ENCODE measurements around the gene TNNC1.

The TNNC1 gene

GRCh38 chr3:52468336-52468735 is 14.5 kb upstream of the TNNC1 start:
- no peak for TF ChIP-seq ZFX (IDR thresholded peaks at IDR 0.05; ENCODE audit: borderline replicate concordance)
- no peak for TF ChIP-seq CTCF (IDR thresholded peaks at IDR 0.05)
- H3K27ac ChIP-seq, result no peak overlapping the region

GRCh38 chr3:52463416-52463815 is 9.6 kb upstream of the TNNC1 start:
- no peak for TF ChIP-seq CTCF (IDR thresholded peaks at IDR 0.05)
- TF ChIP-seq ZFX (IDR thresholded peaks at IDR 0.05; ENCODE audit: borderline replicate concordance), result no peak
- no peak overlapping the region for H3K27ac ChIP-seq

- H3K27ac ChIP-seq, result no peak overlapping the region
- TF ChIP-seq ZFX (IDR thresholded peaks at IDR 0.05; ENCODE audit: borderline replicate concordance) (no peak), CTCF (IDR thresholded peaks at IDR 0.05) (no peak)
These were observed 8.0 kb upstream of the TNNC1 start for GRCh38 chr3:52461874-52462273.

GRCh38 chr3:52458770-52459545 is 5.1 kb upstream of the TNNC1 start:
- TF ChIP-seq CTCF (IDR thresholded peaks at IDR 0.05) (no peak), ZFX (IDR thresholded peaks at IDR 0.05; ENCODE audit: borderline replicate concordance) (no peak)
- H3K27ac ChIP-seq, result no peak overlapping the region

- TF ChIP-seq ZFX (IDR thresholded peaks at IDR 0.05; ENCODE audit: borderline replicate concordance) (no peak), CTCF (IDR thresholded peaks at IDR 0.05) (no peak)
- 0 out of 2 replicates have a peak overlapping the region, but pooled peaks have one; percentile 79 for H3K27ac ChIP-seq
These were observed 4.4 kb upstream of the TNNC1 start for GRCh38 chr3:52458031-52458760.

- no peak for TF ChIP-seq CTCF (IDR thresholded peaks at IDR 0.05)
- H3K27ac ChIP-seq, result peak overlapping the region; percentile 79
These were observed 3.0 kb upstream of the TNNC1 start for GRCh38 chr3:52456800-52457183.

- TF ChIP-seq ZFX (IDR thresholded peaks at IDR 0.05; ENCODE audit: borderline replicate concordance) (no peak), CTCF (IDR thresholded peaks at IDR 0.05) (no peak)
- peak overlapping the region; percentile 79 for H3K27ac ChIP-seq
These were observed 2.4 kb upstream of the TNNC1 start for GRCh38 chr3:52456169-52456799.

All from 22Rv1 (cell line).